HepG2 (cell line): Measurements from ENCODE around the gene DOK7.

ENCODE experiments used
- CBFB ChIP-seq: sonication (generic); formaldehyde crosslinking; IDR thresholded peaks from 2 replicates; pipeline ENCODE4 v1.4.0; 2020; ENCODE audit warnings: missing genetic modification reagents
- CREB1 ChIP-seq, 2 experiments: fragments of 450-650 bp in 1 of 2; IDR thresholded peaks; 2 replicates each; pipeline ENCODE4 v1.6.1; 2016 to 2017; ENCODE audit warnings: control low read depth in 1 of 2, mild to moderate bottlenecking in 1 of 2, missing compliant biosample characterization in 1 of 2, missing genetic modification characterization in 1 of 2
- EZH2 ChIP-seq: conservative IDR thresholded peaks from 2 replicates; pipeline ENCODE4 v1.6.1; 2012; ENCODE audit warnings: mild to moderate bottlenecking, low read depth, low read length, moderate library complexity
- FOXM1 ChIP-seq: sonication (generic); formaldehyde crosslinking; IDR thresholded peaks from 2 replicates; pipeline ENCODE4 v1.5.0; 2020; ENCODE audit warnings: missing genetic modification reagents
- MAFK ChIP-seq, 2 experiments: IDR thresholded peaks in 1 of 2; conservative IDR thresholded peaks in 1 of 2; 2 replicates each; pipeline ENCODE4 v1.6.1; 2011; ENCODE audit warnings: improper control_type of control experiment in 2 of 2, low read length in 2 of 2
- POLR2A ChIP-seq, 2 experiments: IDR thresholded peaks; 2 replicates each; pipeline ENCODE4 v1.6.1; 2011; ENCODE audit warnings: low read depth in 2 of 2, low read length in 2 of 2, mild to moderate bottlenecking in 1 of 2, moderate library complexity in 1 of 2; ENCODE audit not compliant: insufficient read depth in 1 of 2
- POLR2AphosphoS5 ChIP-seq: IDR thresholded peaks from 2 replicates; pipeline ENCODE4 v1.6.1; 2012; ENCODE audit warnings: low read depth, low read length
- SIN3B ChIP-seq: fragments of 150-350 bp; IDR thresholded peaks from 2 replicates; pipeline ENCODE4 v1.6.1; 2014; ENCODE audit warnings: low read length
- ZFP62 ChIP-seq: sonication (generic); formaldehyde crosslinking; IDR thresholded peaks from 2 replicates; pipeline ENCODE4 v1.4.0; 2020; ENCODE audit warnings: missing genetic modification reagents
- ZFX ChIP-seq: sonication (generic); formaldehyde crosslinking; IDR thresholded peaks from 2 replicates; pipeline ENCODE4 v1.4.0; 2020; ENCODE audit warnings: mild to moderate bottlenecking, low read depth, missing genetic modification reagents, moderate library complexity
- ZNF687 ChIP-seq: sonication (generic); formaldehyde crosslinking; IDR thresholded peaks from 2 replicates; pipeline ENCODE4 v1.5.1; 2020; ENCODE audit warnings: mild to moderate bottlenecking, missing genetic modification reagents, moderate library complexity
- TF ChIP-seq, protein P1 (sequence below): sonication (generic); formaldehyde crosslinking; IDR thresholded peaks from 2 replicates; pipeline ENCODE4 v1.8.0; 2022; ENCODE audit warnings: missing genetic modification reagents, mild to moderate bottlenecking, moderate library complexity, borderline replicate concordance

GRCh38 chr4:3514806-3515501 lies 51.8 kb downstream of the DOK7 start:
- TF ChIP-seq ZFP62 (CRISPR knock-in tag): no peak
- TF ChIP-seq ZFX (CRISPR knock-in tag): no peak
- TF ChIP-seq, protein P1, sequence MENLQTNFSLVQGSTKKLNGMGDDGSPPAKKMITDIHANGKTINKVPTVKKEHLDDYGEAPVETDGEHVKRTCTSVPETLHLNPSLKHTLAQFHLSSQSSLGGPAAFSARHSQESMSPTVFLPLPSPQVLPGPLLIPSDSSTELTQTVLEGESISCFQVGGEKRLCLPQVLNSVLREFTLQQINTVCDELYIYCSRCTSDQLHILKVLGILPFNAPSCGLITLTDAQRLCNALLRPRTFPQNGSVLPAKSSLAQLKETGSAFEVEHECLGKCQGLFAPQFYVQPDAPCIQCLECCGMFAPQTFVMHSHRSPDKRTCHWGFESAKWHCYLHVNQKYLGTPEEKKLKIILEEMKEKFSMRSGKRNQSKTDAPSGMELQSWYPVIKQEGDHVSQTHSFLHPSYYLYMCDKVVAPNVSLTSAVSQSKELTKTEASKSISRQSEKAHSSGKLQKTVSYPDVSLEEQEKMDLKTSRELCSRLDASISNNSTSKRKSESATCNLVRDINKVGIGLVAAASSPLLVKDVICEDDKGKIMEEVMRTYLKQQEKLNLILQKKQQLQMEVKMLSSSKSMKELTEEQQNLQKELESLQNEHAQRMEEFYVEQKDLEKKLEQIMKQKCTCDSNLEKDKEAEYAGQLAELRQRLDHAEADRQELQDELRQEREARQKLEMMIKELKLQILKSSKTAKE: no peak
- TF ChIP-seq MAFK (conservative IDR thresholded peaks at IDR 0.05 in 1 of 2, IDR thresholded peaks at IDR 0.05 in 1 of 2; ENCODE audit: low read length in 2 of 2): no peak
- TF ChIP-seq SIN3B: no peak
- TF ChIP-seq POLR2AphosphoS5: no peak
- no peak for TF ChIP-seq FOXM1
- TF ChIP-seq EZH2: no peak
- no peak for TF ChIP-seq ZNF687 (CRISPR knock-in tag)
- no peak for TF ChIP-seq CBFB (CRISPR knock-in tag)
- TF ChIP-seq CREB1 (IDR thresholded peaks at IDR 0.05): no peak
- TF ChIP-seq CREB1 (CRISPR knock-in tag; IDR thresholded peaks at IDR 0.05): no peak
- TF ChIP-seq POLR2A (IDR thresholded peaks at IDR 0.05; ENCODE audit: insufficient read depth in 1 of 2, low read depth in 2 of 2, low read length in 2 of 2): no peak
